ENCODE data around the gene APOM. TPM values are rescaled to one million over a fixed set of nuclear protein-coding genes. Genes with fewer than 3 reads are reported as not detected.

The APOM gene
- total and polyA plus RNA-seq, 2 of the 4 experiments (the other 2 are of a cell fraction): 1.4 to 3.8 TPM

DNA sequence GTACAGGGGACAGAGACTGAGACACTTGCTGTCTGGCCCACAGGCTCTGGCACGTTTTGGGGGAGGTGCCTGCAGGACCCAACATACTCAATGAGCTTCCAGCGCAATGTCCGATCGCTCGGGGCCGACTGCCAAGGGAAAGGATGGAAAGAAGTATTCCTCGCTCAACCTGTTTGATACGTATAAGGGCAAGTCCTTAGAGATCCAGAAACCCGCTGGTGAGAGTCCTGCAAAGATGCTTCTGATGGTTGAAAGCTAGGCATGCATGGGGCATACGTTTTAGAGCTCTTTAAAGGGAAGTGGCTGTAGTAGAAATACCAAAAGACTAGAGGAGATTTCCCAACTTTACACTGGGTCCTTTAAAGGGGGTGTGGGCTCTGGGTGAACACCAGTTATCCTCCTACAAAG is 33.0 kb upstream of the APOM start:
- Histone ChIP-seq H2BK20ac (ENCODE audit: low read depth, low read length) (no peak overlapping the region), H3K36me3 (ENCODE audit: control insufficient read depth, insufficient read depth, low read length) (peaks cover 47% of the 10 kb centered on the region), H3K4me3 (ENCODE audit: insufficient read depth, low read depth, low read length) (no peak overlapping the region), H4K91ac (ENCODE audit: insufficient read depth, low read depth, low read length) (no peak overlapping the region), H3K9me3 (ENCODE audit: control insufficient read depth, insufficient read depth, low read length) (no peaks in the 10 kb centered on the region), H3K14ac (replicated peaks; ENCODE audit: low read depth, low read length) (no peak overlapping the region), H3K4me2 (ENCODE audit: low read depth, low read length) (peak overlapping the region; percentile 98), H3K18ac (ENCODE audit: low read depth, low read length) (no peak overlapping the region), H4K20me1 (ENCODE audit: insufficient read depth, low read length) (peaks cover 50% of the 10 kb centered on the region), H2BK120ac (ENCODE audit: low read depth, low read length) (no peak overlapping the region), H3K4ac (ENCODE audit: low read depth, low read length) (no peak overlapping the region), H2BK15ac (ENCODE audit: low read depth, low read length) (no peak overlapping the region), H2AFZ (replicated peaks; ENCODE audit: low read length, poor library complexity) (no peak overlapping the region), H3K27me3 (ENCODE audit: control insufficient read depth, insufficient read depth, low read length) (no peaks in the 10 kb centered on the region), H3K56ac (ENCODE audit: extremely low read depth, insufficient read depth, low read length) (no peak overlapping the region), H2BK5ac (ENCODE audit: low read depth, low read length, poor library complexity, severe bottlenecking) (peak overlapping the region; percentile 15), H4K5ac (ENCODE audit: low read depth, low read length) (no peak overlapping the region), H3K27ac (ENCODE audit: insufficient read depth, low read length) (no peak overlapping the region), H3K9me1 (ENCODE audit: insufficient read depth, low read length) (peaks cover 6% of the 10 kb centered on the region), H3K79me1 (ENCODE audit: low read depth in 1 of 2, low read length in 2 of 2) (peaks cover 22 to 56% of the 10 kb centered on the region in 2 experiments), H3K4me1 (ENCODE audit: control insufficient read depth, insufficient read depth, low read length) (no peaks in the 10 kb centered on the region), H3K9ac (ENCODE audit: low read depth, low read length) (peak overlapping the region; percentile 100; the same call in 1 of the 2 replicates), H2AK5ac (ENCODE audit: low read depth, low read length) (no peak overlapping the region), H2AK9ac (replicated peaks; ENCODE audit: low read depth, low read length, poor library complexity) (no peak overlapping the region), H3K23ac (ENCODE audit: low read depth, low read length) (peak overlapping the region; percentile 99; the same call in 1 of the 2 replicates), H4K8ac (ENCODE audit: low read depth in 2 of 2, low read length in 2 of 2) (no peak overlapping the region)
- CTCF ChIA-PET: interaction anchor here (1.3 kb wide), 1 partner anchor 15 kb away, joined by 4 read pairs; no protein-coding TSS in a partner anchor
- ATAC-seq (ENCODE audit: low read depth) (no peak), DNase-seq (no peak)
- intact Hi-C loops (cut with micrococcal nuclease): no loop called here
- dilution Hi-C loops (cut with HindIII; ENCODE audit: low sequenced_read_pairs, unreplicated experiment): no loop called here
- in situ Hi-C loops (cut with MboI; ENCODE audit: low sequenced_read_pairs): no loop called here
- no TSS peak for BruUV-seq (replicated peaks)
- no peak for TF ChIP-seq SMC3 (IDR thresholded peaks at IDR 0.05; ENCODE audit: low read depth, low read length)
- TF ChIP-seq FOS (IDR thresholded peaks at IDR 0.05; ENCODE audit: low read depth, low read length): no peak
- TF ChIP-seq POLR2A (IDR thresholded peaks at IDR 0.05; ENCODE audit: low read depth, low read length): no peak; the same call in 1 of the 2 replicates
- no peak for TF ChIP-seq MXI1 (IDR thresholded peaks at IDR 0.05; ENCODE audit: borderline replicate concordance, low read depth, low read length)
- no peak for TF ChIP-seq ELK1 (IDR thresholded peaks at IDR 0.05; ENCODE audit: borderline replicate concordance, low read depth, low read length)
- no peak for TF ChIP-seq RAD21 (IDR thresholded peaks at IDR 0.05; ENCODE audit: low read length)
- TF ChIP-seq RFX5 (IDR thresholded peaks at IDR 0.05; ENCODE audit: low read depth, low read length): no peak
- no peak for TF ChIP-seq CEBPB (IDR thresholded peaks at IDR 0.05; ENCODE audit: low read depth, low read length)
- no peak for TF ChIP-seq BHLHE40 (IDR thresholded peaks at IDR 0.05; ENCODE audit: low read depth, low read length)
- TF ChIP-seq NFE2L2 (IDR thresholded peaks at IDR 0.05; ENCODE audit: low read depth, low read length): no peak
- no peak for TF ChIP-seq MAFK (IDR thresholded peaks at IDR 0.05; ENCODE audit: low read depth, low read length)
- TF ChIP-seq RCOR1 (IDR thresholded peaks at IDR 0.05; ENCODE audit: insufficient replicate concordance, low read length): no peak
- no peak for TF ChIP-seq USF2 (IDR thresholded peaks at IDR 0.05; ENCODE audit: low read depth, low read length)
- TF ChIP-seq MAZ (IDR thresholded peaks at IDR 0.05; ENCODE audit: borderline replicate concordance, low read depth, low read length): no peak
- TF ChIP-seq, protein P1, sequence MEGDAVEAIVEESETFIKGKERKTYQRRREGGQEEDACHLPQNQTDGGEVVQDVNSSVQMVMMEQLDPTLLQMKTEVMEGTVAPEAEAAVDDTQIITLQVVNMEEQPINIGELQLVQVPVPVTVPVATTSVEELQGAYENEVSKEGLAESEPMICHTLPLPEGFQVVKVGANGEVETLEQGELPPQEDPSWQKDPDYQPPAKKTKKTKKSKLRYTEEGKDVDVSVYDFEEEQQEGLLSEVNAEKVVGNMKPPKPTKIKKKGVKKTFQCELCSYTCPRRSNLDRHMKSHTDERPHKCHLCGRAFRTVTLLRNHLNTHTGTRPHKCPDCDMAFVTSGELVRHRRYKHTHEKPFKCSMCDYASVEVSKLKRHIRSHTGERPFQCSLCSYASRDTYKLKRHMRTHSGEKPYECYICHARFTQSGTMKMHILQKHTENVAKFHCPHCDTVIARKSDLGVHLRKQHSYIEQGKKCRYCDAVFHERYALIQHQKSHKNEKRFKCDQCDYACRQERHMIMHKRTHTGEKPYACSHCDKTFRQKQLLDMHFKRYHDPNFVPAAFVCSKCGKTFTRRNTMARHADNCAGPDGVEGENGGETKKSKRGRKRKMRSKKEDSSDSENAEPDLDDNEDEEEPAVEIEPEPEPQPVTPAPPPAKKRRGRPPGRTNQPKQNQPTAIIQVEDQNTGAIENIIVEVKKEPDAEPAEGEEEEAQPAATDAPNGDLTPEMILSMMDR (conservative IDR thresholded peaks at IDR 0.05; ENCODE audit: low read depth, low read length): no peak
- TF ChIP-seq CHD1 (IDR thresholded peaks at IDR 0.05; ENCODE audit: low read depth, low read length): no peak
- POLR2A ChIA-PET (ENCODE audit: unreplicated experiment): interaction anchor here (0.6 kb wide), 1 partner anchor 216 kb away, joined by 4 read pairs; no protein-coding TSS in a partner anchor
- WGBS, 2 experiments (ENCODE audit: extremely low coverage in 2 of 2, insufficient read length in 1 of 2): 60% methylated on average over 2 of the region's 10 CpGs; no CpG with 5 or more reads in 1 of the 2 experiments

Data from IMR-90 (cell line).